ENCODE data around the gene IGHMBP2. TPM values are rescaled to one million over a fixed set of nuclear protein-coding genes. Genes with fewer than 3 reads are reported as not detected.

IGHMBP2 gene
- total RNA-seq, 3 donors from 2014 or later (not counting 1 experiment from before 2014, with no cell fraction given): 31.5 to 52.3 (median 48.5) TPM

GRCh38 chr11:68966894-68967780 is 63.4 kb downstream of the IGHMBP2 start:
- H3K27me3 ChIP-seq (ENCODE audit: control insufficient read depth, insufficient read depth, low read length): no peaks in the 10 kb centered on the region
- Mint-ChIP-seq H3K27ac (no peak overlapping the region), H3K36me3 (no peaks in the 10 kb centered on the region), H3K4me1 (peaks cover 4 to 5% of the 10 kb centered on the region in 2 donors), H3K27me3 (ENCODE audit: low read depth in 2 of 2) (peaks cover 0 to 7% of the 10 kb centered on the region in 2 donors), H3K4me3 (no peak overlapping the region), H3K9me3 (no peaks in the 10 kb centered on the region)
- DNase-seq (no peak), ATAC-seq (no peak)
- no peak for TF ChIP-seq CTCF (IDR thresholded peaks at IDR 0.05)
- no peaks in the 10 kb centered on the region for H3K9me3 ChIP-seq (ENCODE audit: control insufficient read depth, insufficient read depth, low read length)
- no peaks in the 10 kb centered on the region for H3K36me3 ChIP-seq (ENCODE audit: control insufficient read depth, insufficient read depth, low read length)
- H3K4me3 ChIP-seq (ENCODE audit: low read length): no peak overlapping the region
- no peak overlapping the region for H3K27ac ChIP-seq (ENCODE audit: low read length)
- intact Hi-C loops (cut with micrococcal nuclease): no loop called here
- H3K4me1 ChIP-seq (ENCODE audit: control insufficient read depth, insufficient read depth, low read length): no peaks in the 10 kb centered on the region
- 88% methylated on average over 9 of the region's 9 CpGs for WGBS (ENCODE audit: insufficient coverage)

- Mint-ChIP-seq H3K4me3 (no peak overlapping the region), H3K27me3 (ENCODE audit: low read depth in 2 of 2) (peaks cover 0 to 7% of the 10 kb centered on the region in 2 donors), H3K27ac (no peak overlapping the region), H3K36me3 (no peaks in the 10 kb centered on the region), H3K9me3 (no peaks in the 10 kb centered on the region), H3K4me1 (peaks cover 0 to 4% of the 10 kb centered on the region in 2 donors)
- H3K36me3 ChIP-seq (ENCODE audit: control insufficient read depth, insufficient read depth, low read length): no peaks in the 10 kb centered on the region
- no peaks in the 10 kb centered on the region for H3K9me3 ChIP-seq (ENCODE audit: control insufficient read depth, insufficient read depth, low read length)
- intact Hi-C loops (cut with micrococcal nuclease): no loop called here
- H3K4me1 ChIP-seq (ENCODE audit: control insufficient read depth, insufficient read depth, low read length): no peaks in the 10 kb centered on the region
- WGBS (ENCODE audit: insufficient coverage): 81% methylated on average over 29 of the region's 29 CpGs
- H3K27ac ChIP-seq (ENCODE audit: low read length): no peak overlapping the region
- no peak for TF ChIP-seq CTCF (IDR thresholded peaks at IDR 0.05)
- no peak for DNase-seq
- no peak for ATAC-seq
- H3K4me3 ChIP-seq (ENCODE audit: low read length): no peak overlapping the region
- H3K27me3 ChIP-seq (ENCODE audit: control insufficient read depth, insufficient read depth, low read length): no peaks in the 10 kb centered on the region
Measured at GRCh38 chr11:68968306-68969250, 64.9 kb downstream of the IGHMBP2 start.

GRCh38 chr11:68969386-68969785 is 65.7 kb downstream of the IGHMBP2 start:
- H3K27ac Mint-ChIP-seq: no peak overlapping the region
- DNase-seq (no peak), ATAC-seq (no peak)
- no peaks in the 10 kb centered on the region for H3K9me3 Mint-ChIP-seq
- no peak overlapping the region for H3K4me3 ChIP-seq (ENCODE audit: low read length)
- intact Hi-C loops (cut with micrococcal nuclease): no loop called here
- no peak overlapping the region for H3K4me3 Mint-ChIP-seq
- no peaks in the 10 kb centered on the region for H3K9me3 ChIP-seq (ENCODE audit: control insufficient read depth, insufficient read depth, low read length)
- H3K4me1 Mint-ChIP-seq: peaks cover 0 to 4% of the 10 kb centered on the region in 2 donors
- no peaks in the 10 kb centered on the region for H3K27me3 ChIP-seq (ENCODE audit: control insufficient read depth, insufficient read depth, low read length)
- H3K4me1 ChIP-seq (ENCODE audit: control insufficient read depth, insufficient read depth, low read length): no peaks in the 10 kb centered on the region
- H3K36me3 Mint-ChIP-seq: no peaks in the 10 kb centered on the region
- 80% methylated on average over 8 of the region's 8 CpGs for WGBS (ENCODE audit: insufficient coverage)
- H3K36me3 ChIP-seq (ENCODE audit: control insufficient read depth, insufficient read depth, low read length): no peaks in the 10 kb centered on the region
- peaks cover 0 to 7% of the 10 kb centered on the region in 2 donors for H3K27me3 Mint-ChIP-seq (ENCODE audit: low read depth in 2 of 2)
- TF ChIP-seq CTCF (IDR thresholded peaks at IDR 0.05): no peak
- H3K27ac ChIP-seq (ENCODE audit: low read length): no peak overlapping the region

Data from natural killer cell (primary cell).